ENCODE data around the gene ARPC1B. TPM values are rescaled to one million over a fixed set of nuclear protein-coding genes. Genes with fewer than 3 reads are reported as not detected.
"Not testable (repeated sequence)": the region's sequence is repeated elsewhere in the genome, so short reads cannot be mapped to it uniquely, and the experiment has no call there.

The ARPC1B gene
- 100 to 1,000 TPM; 221 to 387 (median 302) TPM for total RNA-seq

GRCh38 chr7:99374111-99375064 lies at the start of gene ARPC1B:
TSS of gene ARPC1B (plus strand) at chr7:99374730. CDS start at chr7:99385715, 10,985 bp downstream.
- DNase-seq (ENCODE audit: low spot score) (peak; percentile 57), ATAC-seq (ENCODE audit: low FRiP score) (peak; percentile 73)
- no peak for TF ChIP-seq CTCF (IDR thresholded peaks at IDR 0.05)

GRCh38 chr7:99325001-99325493 lies 49.5 kb upstream of the ARPC1B start:
- no peak for TF ChIP-seq CTCF (IDR thresholded peaks at IDR 0.05)
- no peak for DNase-seq (ENCODE audit: low spot score)
- ATAC-seq (ENCODE audit: low FRiP score): peak; percentile 3

GRCh38 chr7:99325592-99326407 lies 48.7 kb upstream of the ARPC1B start, which contains the start of gene ARPC1A:
TSS of gene ARPC1A (plus strand) at chr7:99325898. CDS start at chr7:99333354, 7,456 bp downstream.
- TF ChIP-seq CTCF (IDR thresholded peaks at IDR 0.05): peak in 1 of 3 donors; percentile 20
- DNase-seq (ENCODE audit: low spot score) (peak; percentile 58), ATAC-seq (ENCODE audit: low FRiP score) (peak; percentile 97)

- no peak for ATAC-seq (ENCODE audit: low FRiP score)
Observed at GRCh38 chr7:99326408-99326782, 48.1 kb upstream of the ARPC1B start.

GRCh38 chr7:99330314-99330961 lies 44.1 kb upstream of the ARPC1B start:
- ATAC-seq (ENCODE audit: low FRiP score): peak; percentile 58

More at GRCh38 chr7:99326408-99326782, 48.1 kb upstream of the ARPC1B start:
- no peak for DNase-seq (ENCODE audit: low spot score)
- TF ChIP-seq CTCF (IDR thresholded peaks at IDR 0.05): no peak

GRCh38 chr7:99331002-99331401 lies 43.5 kb upstream of the ARPC1B start:
- ATAC-seq (ENCODE audit: low FRiP score): peak; percentile 29
- no peak for DNase-seq (ENCODE audit: low spot score)
- no peak for TF ChIP-seq CTCF (IDR thresholded peaks at IDR 0.05)

More at GRCh38 chr7:99330314-99330961, 44.1 kb upstream of the ARPC1B start:
- DNase-seq (ENCODE audit: low spot score): not testable (repeated sequence)
